Lung (tissue), 12 donors: ENCODE data around the gene MIR17HG. TPM values are rescaled to one million over a fixed set of nuclear protein-coding genes. Genes with fewer than 3 reads are reported as not detected.
"Not testable (repeated sequence)": the region's sequence is repeated elsewhere in the genome, so short reads cannot be mapped to it uniquely, and the experiment has no call there.

Experiments
- ATAC-seq: fragments of 200-7000 bp; cut with Tn5 transposase; one replicate; pipeline ENCODE4 v1.9.1; 2020; ENCODE audit warnings: moderate number of reproducible peaks; ENCODE audit not compliant: insufficient read depth, low FRiP score
- DNase-seq, 3 donors: peaks; one replicate each; pipeline ENCODE4 v3.0.0-alpha.2; 2013 to 2017
- H3K27ac ChIP-seq, 2 donors: one replicate each; pipeline ENCODE4 v1.5.1; 2013; ENCODE audit warnings: mild to moderate bottlenecking in 2 of 2, moderate library complexity in 2 of 2, control low read depth in 1 of 2, inconsistent platforms in 1 of 2, low read depth in 1 of 2, low read length in 1 of 2
- H3K27me3 ChIP-seq, 3 donors: one replicate each; pipeline ENCODE4 v1.5.1; 2013; ENCODE audit warnings: low read length in 2 of 3; ENCODE audit not compliant: control insufficient read depth in 3 of 3, insufficient read depth in 3 of 3
- H3K36me3 ChIP-seq, 4 donors: one replicate each; pipeline ENCODE4 v1.5.1; 2013; ENCODE audit warnings: low read length in 4 of 4, mild to moderate bottlenecking in 1 of 4, moderate library complexity in 1 of 4; ENCODE audit not compliant: control insufficient read depth in 4 of 4, insufficient read depth in 4 of 4
- H3K4me1 ChIP-seq, 5 donors: one replicate each; pipeline ENCODE4 v1.5.1; 2013; ENCODE audit warnings: low read length in 5 of 5, mild to moderate bottlenecking in 2 of 5, moderate library complexity in 1 of 5; ENCODE audit not compliant: control insufficient read depth in 5 of 5, insufficient read depth in 5 of 5
- H3K4me3 ChIP-seq: one replicate; pipeline ENCODE4 v1.5.1; 2013; ENCODE audit warnings: mild to moderate bottlenecking, control low read depth, moderate library complexity
- H3K9ac ChIP-seq, 2 donors: one replicate each; pipeline ENCODE4 v1.5.1; 2013; ENCODE audit warnings: low read length in 2 of 2, control low read depth in 1 of 2; ENCODE audit not compliant: insufficient read depth in 1 of 2
- H3K9me3 ChIP-seq, 4 donors: one replicate each; pipeline ENCODE4 v1.5.1; 2013; ENCODE audit warnings: low read length in 3 of 4, mild to moderate bottlenecking in 1 of 4, moderate library complexity in 1 of 4; ENCODE audit not compliant: control insufficient read depth in 4 of 4, insufficient read depth in 3 of 4
- CTCF ChIP-seq: IDR thresholded peaks from 2 replicates; pipeline ENCODE4 v1.5.1; 2012; ENCODE audit warnings: mild to moderate bottlenecking; ENCODE audit errors: control extremely low read depth, extremely low read depth
- WGBS, 2 donors: extraction: QIAGEN DNeasy Blood & Tissue Kit; methylation state at CpG; one replicate each; pipeline ENCODE4 v1.1.7; 2013; 5-methylcytosine and 5-hydroxymethylcytosine counted together
- polyA plus RNA-seq, 2 donors: library from polyadenylated mRNA; stranded (reverse); fragments of 200-250 nt; gene quantifications; one replicate each; pipeline ENCODE4 v1.2.1, GENCODE V29; 2013
- total RNA-seq, 2 donors: library from RNA; depleted of rRNA in 1 of 2; stranded (reverse); fragments of >200 nt in 1 of 2; gene quantifications; one replicate each; pipeline ENCODE4 v1.2.1, GENCODE V29; 2014 to 2021
- donor health status: control.
- donor health status: control.
- donor health status: Bipolar disorder and iron deficiency.
- donor health status: healthy.
- donor health status: DM: yes; HTN: yes; CAD: no.

The MIR17HG gene
- total and polyA plus RNA-seq, 4 donors, result 0.60 to 8.8 (median 7.1) TPM

- no peaks in the 10 kb centered on the region for H3K36me3 ChIP-seq
- H3K27ac ChIP-seq, result no peak overlapping the region
- no peak overlapping the region for H3K9ac ChIP-seq
- H3K9me3 ChIP-seq, result no peaks in the 10 kb centered on the region
- WGBS, 2 donors, result 53 to 57% methylated on average over 4 of the region's 4 CpGs
- no peak for DNase-seq
- no peak overlapping the region for H3K4me3 ChIP-seq
- TF ChIP-seq CTCF, result no peak
- H3K4me1 ChIP-seq, result no peaks in the 10 kb centered on the region
- H3K27me3 ChIP-seq, result peaks cover 0 to 3% (median 0%) of the 10 kb centered on the region in 3 donors
- no peak for ATAC-seq
Observed at GRCh38 chr13:91313581-91313980, 33.9 kb upstream of the MIR17HG start.

DNA sequence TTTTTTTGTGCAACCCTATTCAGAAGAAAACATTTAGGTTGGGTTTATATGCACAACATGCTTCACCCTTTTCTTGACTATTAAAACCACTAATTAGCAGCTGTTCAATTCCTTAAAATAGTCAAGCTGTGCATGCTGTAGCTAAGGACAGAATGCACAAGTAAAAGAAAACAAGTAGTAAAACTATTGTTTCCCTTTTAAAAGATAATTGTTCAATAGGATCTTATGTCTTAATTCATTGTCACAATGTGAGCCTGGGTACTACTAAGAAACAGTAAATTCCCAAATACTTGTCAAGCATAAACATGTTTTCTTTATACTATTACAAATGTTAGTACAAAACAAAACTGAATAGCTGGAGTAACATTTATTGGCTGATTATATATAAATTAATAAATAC, 32.6 kb upstream of the MIR17HG start:
- no peaks in the 10 kb centered on the region for H3K9me3 ChIP-seq
- no peaks in the 10 kb centered on the region for H3K4me1 ChIP-seq
- no peaks in the 10 kb centered on the region for H3K36me3 ChIP-seq
- no peak overlapping the region for H3K4me3 ChIP-seq
- H3K27ac ChIP-seq, result no peak overlapping the region
- H3K9ac ChIP-seq, result no peak overlapping the region
- ATAC-seq (no peak), DNase-seq (no peak)
- no peak for TF ChIP-seq CTCF
- H3K27me3 ChIP-seq, result peaks cover 0 to 3% (median 0%) of the 10 kb centered on the region in 3 donors

DNA sequence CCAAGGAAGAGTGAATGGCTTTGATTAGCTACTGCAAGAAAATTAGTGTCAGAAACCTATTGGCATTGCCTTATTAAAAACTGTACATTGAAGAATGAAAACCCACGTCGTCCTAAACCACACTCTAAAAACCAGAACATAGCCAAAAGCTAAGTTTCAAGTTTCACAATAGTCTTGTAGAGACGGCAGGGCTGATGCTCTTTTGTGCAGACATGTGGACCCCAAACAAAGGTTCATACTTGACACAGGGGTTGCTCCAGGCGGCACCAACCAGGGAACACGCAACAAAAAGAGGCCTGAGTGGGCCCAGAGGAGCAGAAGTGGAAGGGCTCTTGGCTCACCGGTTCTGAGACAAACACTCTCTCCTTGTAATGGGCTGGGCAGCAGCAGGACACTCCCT, 28.6 kb upstream of the MIR17HG start:
- WGBS, 2 donors, result 68 to 84% methylated on average over 6 of the region's 6 CpGs
- no peak for ATAC-seq
- H3K27ac ChIP-seq, result no peak overlapping the region
- no peak for DNase-seq
- H3K9me3 ChIP-seq, result no peaks in the 10 kb centered on the region
- no peaks in the 10 kb centered on the region for H3K4me1 ChIP-seq
- TF ChIP-seq CTCF, result no peak
- H3K36me3 ChIP-seq, result no peaks in the 10 kb centered on the region
- no peak overlapping the region for H3K4me3 ChIP-seq
- H3K9ac ChIP-seq, result no peak overlapping the region
- H3K27me3 ChIP-seq, result peaks cover 0 to 3% (median 0%) of the 10 kb centered on the region in 3 donors

GRCh38 chr13:91319996-91320395, 27.5 kb upstream of the MIR17HG start:
- no peak overlapping the region for H3K9ac ChIP-seq
- H3K9me3 ChIP-seq, result no peaks in the 10 kb centered on the region
- TF ChIP-seq CTCF, result no peak
- H3K27me3 ChIP-seq, result peaks cover 0 to 3% (median 0%) of the 10 kb centered on the region in 3 donors
- no peaks in the 10 kb centered on the region for H3K4me1 ChIP-seq
- WGBS, 2 donors, result 96% methylated on average over 8 of the region's 8 CpGs
- no peak for DNase-seq
- ATAC-seq, result no peak
- no peak overlapping the region for H3K4me3 ChIP-seq
- H3K27ac ChIP-seq, result no peak overlapping the region
- H3K36me3 ChIP-seq, result no peaks in the 10 kb centered on the region

GRCh38 chr13:91320990-91321389, 26.5 kb upstream of the MIR17HG start:
- not testable (repeated sequence) for H3K4me3 ChIP-seq, H3K9me3 ChIP-seq, DNase-seq, H3K4me1 ChIP-seq, H3K36me3 ChIP-seq, H3K27me3 ChIP-seq, H3K27ac ChIP-seq, H3K9ac ChIP-seq, ATAC-seq
- 70 to 86% methylated on average over 1 of the region's 1 CpG for WGBS, 2 donors
